GM10266 (cell line): ENCODE results near the gene EXO1.

ENCODE experiments used
- DNase-seq: peaks from one replicate; pipeline ENCODE4 v3.0.0; 2012; ENCODE audit errors: extremely low spot score
- CTCF ChIP-seq: IDR thresholded peaks from 2 replicates; pipeline ENCODE4 v1.5.1; 2012; ENCODE audit warnings: mild to moderate bottlenecking, low read depth; ENCODE audit not compliant: control insufficient read depth, insufficient read depth; ENCODE audit errors: missing control alignments

EXO1 gene

DNA sequence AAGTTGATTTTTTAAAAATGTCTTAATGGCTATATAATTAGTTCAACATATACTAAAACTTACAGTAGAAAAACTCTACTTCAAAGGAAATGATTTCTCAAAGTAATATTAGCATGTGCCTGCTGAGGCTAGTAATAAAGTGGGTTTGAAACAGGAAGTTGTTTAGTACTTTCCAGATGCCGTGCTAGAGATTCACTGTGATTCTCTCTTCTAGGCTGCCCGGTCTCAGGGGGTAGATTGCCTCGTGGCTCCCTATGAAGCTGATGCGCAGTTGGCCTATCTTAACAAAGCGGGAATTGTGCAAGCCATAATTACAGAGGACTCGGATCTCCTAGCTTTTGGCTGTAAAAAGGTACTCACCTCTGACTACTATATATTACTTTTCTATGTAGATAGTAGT, 9.1 kb downstream of the EXO1 start:
- DNase-seq: no peak
- TF ChIP-seq CTCF: no peak

- no peak for TF ChIP-seq CTCF
- DNase-seq: no peak
Measured at GRCh38 chr1:241860922-241861321, 12.9 kb downstream of the EXO1 start.

DNA sequence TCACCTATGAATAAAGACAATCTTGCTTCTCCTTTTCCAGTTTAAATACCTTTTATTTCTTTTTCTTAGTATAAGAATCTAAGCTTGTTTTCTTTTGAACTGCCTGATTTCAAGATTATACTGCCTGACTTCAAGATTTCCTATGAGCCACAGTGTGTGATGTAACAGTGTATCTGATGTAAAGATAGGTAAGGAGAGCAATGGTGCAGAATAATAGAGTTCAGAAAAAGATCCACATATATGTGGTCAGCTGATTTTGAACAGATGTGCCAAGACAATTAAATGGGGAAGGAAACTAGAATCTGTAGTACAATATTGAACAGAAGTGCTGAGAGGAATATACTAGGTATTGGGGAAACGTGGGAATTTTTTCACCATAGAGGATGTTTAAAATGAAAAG, 21.0 kb downstream of the EXO1 start:
- DNase-seq: no peak
- no peak for TF ChIP-seq CTCF

GRCh38 chr1:241870336-241870735, 22.3 kb downstream of the EXO1 start:
- DNase-seq: no peak
- TF ChIP-seq CTCF: no peak

GRCh38 chr1:241870746-241871430, 22.9 kb downstream of the EXO1 start:
- DNase-seq: no peak
- TF ChIP-seq CTCF: no peak

DNA sequence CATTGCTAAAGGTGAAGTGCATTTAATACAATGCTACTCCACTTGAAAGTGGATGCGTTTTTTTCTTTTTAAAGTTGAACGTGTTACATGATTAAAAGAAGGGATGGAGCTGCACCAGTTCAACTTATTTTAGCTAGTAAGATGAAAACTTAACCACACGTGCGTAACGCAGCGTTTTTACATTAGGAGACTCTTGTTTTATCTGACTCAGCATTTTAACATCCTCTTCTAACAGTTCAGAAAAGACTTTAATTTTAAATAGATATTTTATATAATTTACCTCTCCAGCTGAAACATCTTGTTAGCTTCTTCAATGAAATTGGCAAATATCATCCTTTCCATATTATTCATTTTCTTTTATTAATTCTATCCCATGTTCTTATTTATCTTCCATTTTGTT, 33.4 kb downstream of the EXO1 start:
- no peak for DNase-seq
- no peak for TF ChIP-seq CTCF

GRCh38 chr1:241883159-241883558, 35.2 kb downstream of the EXO1 start:
- TF ChIP-seq CTCF: no peak
- DNase-seq: no peak
